ENCODE measurements around the gene NR4A3. TPM values are rescaled to one million over a fixed set of nuclear protein-coding genes. Genes with fewer than 3 reads are reported as not detected.
"Not testable (repeated sequence)": the region's sequence is repeated elsewhere in the genome, so short reads cannot be mapped to it uniquely, and the experiment has no call there.

NR4A3 gene
- total RNA-seq, 1 experiment from 2014 or later: 0.86 TPM

DNA sequence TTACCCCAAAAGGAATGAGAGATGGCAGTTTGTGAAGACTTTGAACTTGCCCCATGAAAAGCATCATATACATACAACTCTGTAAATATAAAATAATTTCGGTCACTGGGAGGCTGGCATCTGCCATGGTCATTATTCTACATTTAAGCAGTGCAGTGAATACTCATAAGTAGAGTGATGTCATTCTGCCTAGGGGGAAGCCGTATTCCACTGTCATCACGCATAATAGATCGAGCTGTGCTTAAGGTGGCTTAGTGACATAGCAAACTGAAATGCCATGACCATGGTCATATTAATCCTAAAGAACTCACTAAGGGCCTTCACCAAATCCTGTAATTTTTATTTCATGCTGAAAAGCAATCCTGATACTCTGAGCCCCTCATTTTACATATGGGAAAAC is 42.4 kb upstream of the NR4A3 start:
- H3K4me3 ChIP-seq (replicated peaks in 1 of 2; ENCODE audit: low read depth in 1 of 2, low read length in 2 of 2): no peak overlapping the region
- TF ChIP-seq CEBPB (IDR thresholded peaks at IDR 0.05; ENCODE audit: low read depth): no peak
- TF ChIP-seq, protein P1, sequence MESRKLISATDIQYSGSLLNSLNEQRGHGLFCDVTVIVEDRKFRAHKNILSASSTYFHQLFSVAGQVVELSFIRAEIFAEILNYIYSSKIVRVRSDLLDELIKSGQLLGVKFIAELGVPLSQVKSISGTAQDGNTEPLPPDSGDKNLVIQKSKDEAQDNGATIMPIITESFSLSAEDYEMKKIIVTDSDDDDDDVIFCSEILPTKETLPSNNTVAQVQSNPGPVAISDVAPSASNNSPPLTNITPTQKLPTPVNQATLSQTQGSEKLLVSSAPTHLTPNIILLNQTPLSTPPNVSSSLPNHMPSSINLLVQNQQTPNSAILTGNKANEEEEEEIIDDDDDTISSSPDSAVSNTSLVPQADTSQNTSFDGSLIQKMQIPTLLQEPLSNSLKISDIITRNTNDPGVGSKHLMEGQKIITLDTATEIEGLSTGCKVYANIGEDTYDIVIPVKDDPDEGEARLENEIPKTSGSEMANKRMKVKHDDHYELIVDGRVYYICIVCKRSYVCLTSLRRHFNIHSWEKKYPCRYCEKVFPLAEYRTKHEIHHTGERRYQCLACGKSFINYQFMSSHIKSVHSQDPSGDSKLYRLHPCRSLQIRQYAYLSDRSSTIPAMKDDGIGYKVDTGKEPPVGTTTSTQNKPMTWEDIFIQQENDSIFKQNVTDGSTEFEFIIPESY (IDR thresholded peaks at IDR 0.05; ENCODE audit: extremely low read depth, insufficient replicate concordance, low read length): no peak
- no peak for TF ChIP-seq FOSL1 (IDR thresholded peaks at IDR 0.05; ENCODE audit: low read depth)
- no peak for TF ChIP-seq SRF (IDR thresholded peaks at IDR 0.05; ENCODE audit: low read depth)
- no peak for TF ChIP-seq POLR2AphosphoS5 (IDR thresholded peaks at IDR 0.05; ENCODE audit: low read depth, low read length)
- TF ChIP-seq POLR2A (IDR thresholded peaks at IDR 0.05; ENCODE audit: borderline replicate concordance, extremely low read depth, insufficient read depth, insufficient read length): no peak
- no peak for TF ChIP-seq EZH2 (IDR thresholded peaks at IDR 0.05)
- TF ChIP-seq RAD21 (IDR thresholded peaks at IDR 0.05; ENCODE audit: low read depth): no peak
- no peak for TF ChIP-seq SIN3A (IDR thresholded peaks at IDR 0.05; ENCODE audit: low read depth)
- TF ChIP-seq JUND (IDR thresholded peaks at IDR 0.05): no peak
- TF ChIP-seq, protein P2, sequence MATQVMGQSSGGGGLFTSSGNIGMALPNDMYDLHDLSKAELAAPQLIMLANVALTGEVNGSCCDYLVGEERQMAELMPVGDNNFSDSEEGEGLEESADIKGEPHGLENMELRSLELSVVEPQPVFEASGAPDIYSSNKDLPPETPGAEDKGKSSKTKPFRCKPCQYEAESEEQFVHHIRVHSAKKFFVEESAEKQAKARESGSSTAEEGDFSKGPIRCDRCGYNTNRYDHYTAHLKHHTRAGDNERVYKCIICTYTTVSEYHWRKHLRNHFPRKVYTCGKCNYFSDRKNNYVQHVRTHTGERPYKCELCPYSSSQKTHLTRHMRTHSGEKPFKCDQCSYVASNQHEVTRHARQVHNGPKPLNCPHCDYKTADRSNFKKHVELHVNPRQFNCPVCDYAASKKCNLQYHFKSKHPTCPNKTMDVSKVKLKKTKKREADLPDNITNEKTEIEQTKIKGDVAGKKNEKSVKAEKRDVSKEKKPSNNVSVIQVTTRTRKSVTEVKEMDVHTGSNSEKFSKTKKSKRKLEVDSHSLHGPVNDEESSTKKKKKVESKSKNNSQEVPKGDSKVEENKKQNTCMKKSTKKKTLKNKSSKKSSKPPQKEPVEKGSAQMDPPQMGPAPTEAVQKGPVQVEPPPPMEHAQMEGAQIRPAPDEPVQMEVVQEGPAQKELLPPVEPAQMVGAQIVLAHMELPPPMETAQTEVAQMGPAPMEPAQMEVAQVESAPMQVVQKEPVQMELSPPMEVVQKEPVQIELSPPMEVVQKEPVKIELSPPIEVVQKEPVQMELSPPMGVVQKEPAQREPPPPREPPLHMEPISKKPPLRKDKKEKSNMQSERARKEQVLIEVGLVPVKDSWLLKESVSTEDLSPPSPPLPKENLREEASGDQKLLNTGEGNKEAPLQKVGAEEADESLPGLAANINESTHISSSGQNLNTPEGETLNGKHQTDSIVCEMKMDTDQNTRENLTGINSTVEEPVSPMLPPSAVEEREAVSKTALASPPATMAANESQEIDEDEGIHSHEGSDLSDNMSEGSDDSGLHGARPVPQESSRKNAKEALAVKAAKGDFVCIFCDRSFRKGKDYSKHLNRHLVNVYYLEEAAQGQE (IDR thresholded peaks at IDR 0.05; ENCODE audit: low read depth): no peak
- no peak for TF ChIP-seq YY1 (IDR thresholded peaks at IDR 0.05; ENCODE audit: extremely low read depth, insufficient replicate concordance, low read depth, low read length)
- no peak for TF ChIP-seq EGR1 (IDR thresholded peaks at IDR 0.05; ENCODE audit: low read depth)
- BruUV-seq (replicated peaks): no TSS peak
- H3K27ac ChIP-seq (ENCODE audit: low read depth, low read length): no peak overlapping the region
- ATAC-seq (no peak), DNase-seq (ENCODE audit: low read depth, low spot score) (no peak)
- CTCF ChIA-PET: no interaction called here
- H3K9ac ChIP-seq (ENCODE audit: low read length): no peak overlapping the region
- H3K9me2 ChIP-seq (ENCODE audit: insufficient read depth): no peaks in the 10 kb centered on the region
- POLR2A ChIA-PET: no interaction called here
- H3K36me3 ChIP-seq (ENCODE audit: control insufficient read depth in 1 of 2, insufficient read depth in 2 of 2, low read length in 2 of 2): no peaks in the 10 kb centered on the region
- H2AFZ ChIP-seq (ENCODE audit: low read depth, low read length, poor library complexity, severe bottlenecking): no peak overlapping the region
- intact Hi-C loops (cut with micrococcal nuclease): no loop called here
- RAD21 ChIA-PET (ENCODE audit: low non-redundant PET in 1 of 2, low total read pairs in 2 of 2, uncharacterized antibody in 2 of 2, unreplicated experiment in 2 of 2): no interaction called here
- H3K79me2 ChIP-seq (ENCODE audit: insufficient read depth, low read length): no peaks in the 10 kb centered on the region
- peaks cover 0 to 12% of the 10 kb centered on the region in 2 experiments; a peak in 2 of 4 replicates for H3K4me1 ChIP-seq (ENCODE audit: control insufficient read depth in 1 of 2, insufficient read depth in 2 of 2, low read length in 2 of 2)
- H3K9me3 ChIP-seq (ENCODE audit: control insufficient read depth in 1 of 2, insufficient read depth in 1 of 2, low read depth in 1 of 2, low read length in 2 of 2): no peaks in the 10 kb centered on the region
- no peaks in the 10 kb centered on the region for H3K27me3 ChIP-seq (ENCODE audit: insufficient read depth, low read length)
- H4K20me1 ChIP-seq (ENCODE audit: insufficient read depth): no peaks in the 10 kb centered on the region
- H3K4me2 ChIP-seq (ENCODE audit: low read length): no peak overlapping the region

DNA sequence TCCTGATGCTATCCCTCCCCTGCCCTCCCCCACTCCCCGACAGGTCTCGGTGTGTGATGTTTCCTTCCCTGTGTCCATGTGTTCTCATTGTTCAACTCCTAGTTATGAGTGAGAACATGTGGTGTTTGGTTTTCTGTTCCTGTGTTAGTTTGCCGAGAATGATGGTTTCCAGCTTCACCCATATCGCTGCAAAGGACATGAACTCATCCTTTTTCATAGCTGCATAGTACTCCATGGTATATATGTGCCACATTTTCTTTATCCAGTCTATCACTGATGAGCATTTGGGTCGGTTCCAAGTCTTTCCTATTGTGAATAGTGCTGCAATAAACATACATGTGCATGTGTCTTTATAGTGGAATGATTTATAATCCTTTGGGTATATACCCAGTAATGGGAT is 39.3 kb upstream of the NR4A3 start:
- peaks cover 0 to 12% of the 10 kb centered on the region in 2 experiments; a peak in 2 of 4 replicates for H3K4me1 ChIP-seq (ENCODE audit: control insufficient read depth in 1 of 2, insufficient read depth in 2 of 2, low read length in 2 of 2)
- H3K4me2 ChIP-seq (ENCODE audit: low read length); H4K20me1 ChIP-seq (ENCODE audit: insufficient read depth); CTCF ChIA-PET; H3K9me3 ChIP-seq (ENCODE audit: control insufficient read depth in 1 of 2, insufficient read depth in 1 of 2, low read depth in 1 of 2, low read length in 2 of 2); H2AFZ ChIP-seq (ENCODE audit: low read depth, low read length, poor library complexity, severe bottlenecking); H3K9me2 ChIP-seq (ENCODE audit: insufficient read depth); POLR2A ChIA-PET; H3K4me3 ChIP-seq (replicated peaks in 1 of 2; ENCODE audit: low read depth in 1 of 2, low read length in 2 of 2); H3K79me2 ChIP-seq (ENCODE audit: insufficient read depth, low read length); H3K27me3 ChIP-seq (ENCODE audit: insufficient read depth, low read length); H3K27ac ChIP-seq (ENCODE audit: low read depth, low read length); ATAC-seq; RAD21 ChIA-PET (ENCODE audit: low non-redundant PET in 1 of 2, low total read pairs in 2 of 2, uncharacterized antibody in 2 of 2, unreplicated experiment in 2 of 2); H3K36me3 ChIP-seq (ENCODE audit: control insufficient read depth in 1 of 2, insufficient read depth in 2 of 2, low read length in 2 of 2); BruUV-seq (replicated peaks); H3K9ac ChIP-seq (ENCODE audit: low read length); DNase-seq (ENCODE audit: low read depth, low spot score): not testable (repeated sequence)
- intact Hi-C loops (cut with micrococcal nuclease): loop anchor here (10.0 kb wide), 1 partner anchor 348 kb away; no protein-coding TSS in a partner anchor

Measured in HCT116 (cell line).